Esophagus squamous epithelium (tissue), 4 donors: ENCODE measurements around the gene WDR70.

Source experiments
- CTCF ChIP-seq, 6 experiments: fragments of 450-650 bp in 4 of 6; fragments of 200-600 bp in 2 of 6; sonication (generic) in 2 of 6; IDR thresholded peaks; one replicate each; pipeline ENCODE4 v1.5.1; 2016 to 2019; ENCODE audit warnings: antibody characterized with exemption in 6 of 6, mild to moderate bottlenecking in 4 of 6, moderate library complexity in 4 of 6
- POLR2A ChIP-seq, 4 donors: fragments of 450-650 bp; IDR thresholded peaks; one replicate each; pipeline ENCODE4 v1.6.1; 2017; ENCODE audit warnings: antibody characterized with exemption in 4 of 4, mild to moderate bottlenecking in 4 of 4, moderate library complexity in 3 of 4

GRCh38 chr5:37751227-37751626, 372.1 kb downstream of the WDR70 start:
- no peak for TF ChIP-seq CTCF (IDR thresholded peaks at IDR 0.05)
- no peak for TF ChIP-seq POLR2A (IDR thresholded peaks at IDR 0.05)
